ENCODE measurements around the gene GPRC5B. TPM values are rescaled to one million over a fixed set of nuclear protein-coding genes. Genes with fewer than 3 reads are reported as not detected.

Gene GPRC5B
- total RNA-seq, 1 donor from 2014 or later: 0.46 TPM

DNA sequence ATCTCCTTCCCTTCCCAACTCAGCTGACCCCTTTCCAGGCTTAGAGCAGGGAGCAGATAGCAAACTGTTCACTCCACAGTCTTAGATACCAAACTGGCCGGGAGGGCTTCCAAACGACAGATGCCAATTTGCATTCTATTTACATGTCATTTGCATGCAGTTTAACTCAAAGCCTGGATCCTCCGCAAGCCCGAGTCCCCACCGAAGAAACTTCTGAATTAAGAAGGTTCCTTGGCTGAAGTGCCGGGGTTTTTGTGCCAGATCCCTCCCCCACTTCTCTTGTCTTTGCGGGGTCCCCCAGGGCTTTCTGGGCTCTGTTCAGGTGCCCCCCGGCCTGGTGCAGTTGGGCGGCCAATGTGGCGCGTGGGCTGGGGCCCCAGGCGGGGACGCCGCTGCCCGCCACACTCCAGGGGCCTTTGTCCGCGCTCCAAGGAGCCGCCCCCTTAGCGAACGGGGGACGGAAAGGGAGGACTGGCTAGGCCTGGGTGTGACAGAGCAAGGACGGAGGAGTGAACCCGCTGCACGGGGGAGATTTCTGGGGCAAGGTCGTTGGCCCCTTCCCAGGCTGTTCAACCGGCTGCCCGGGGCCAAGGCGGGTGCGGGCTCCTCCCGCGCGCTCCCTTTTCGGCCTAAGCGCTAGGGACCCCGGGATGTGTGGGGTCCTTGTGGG is 1.2 kb downstream of the GPRC5B start:
- peaks cover 19% of the 10 kb centered on the region for H3K4me1 Mint-ChIP-seq (ENCODE audit: unreplicated experiment)
- no peak for DNase-seq (ENCODE audit: extremely low spot score, unreplicated experiment)
- no peaks in the 10 kb centered on the region for H3K36me3 Mint-ChIP-seq (ENCODE audit: unreplicated experiment)
- peaks cover 27% of the 10 kb centered on the region for H3K27me3 Mint-ChIP-seq (ENCODE audit: unreplicated experiment)
- H3K4me3 Mint-ChIP-seq (ENCODE audit: unreplicated experiment): peak overlapping the region; percentile 65
- H3K9me3 Mint-ChIP-seq (ENCODE audit: unreplicated experiment): no peaks in the 10 kb centered on the region
- no peak for TF ChIP-seq CTCF (IDR thresholded peaks at IDR 0.05)
- H3K27ac Mint-ChIP-seq (ENCODE audit: unreplicated experiment): no peak overlapping the region

GRCh38 chr16:19882646-19883045 is 2.0 kb downstream of the GPRC5B start:
- no peaks in the 10 kb centered on the region for H3K9me3 Mint-ChIP-seq (ENCODE audit: unreplicated experiment)
- no peaks in the 10 kb centered on the region for H3K36me3 Mint-ChIP-seq (ENCODE audit: unreplicated experiment)
- no peak for TF ChIP-seq CTCF (IDR thresholded peaks at IDR 0.05)
- H3K27me3 Mint-ChIP-seq (ENCODE audit: unreplicated experiment): peaks cover 27% of the 10 kb centered on the region
- no peak overlapping the region for H3K27ac Mint-ChIP-seq (ENCODE audit: unreplicated experiment)
- peak overlapping the region; percentile 44 for H3K4me3 Mint-ChIP-seq (ENCODE audit: unreplicated experiment)
- no peak for DNase-seq (ENCODE audit: extremely low spot score, unreplicated experiment)
- H3K4me1 Mint-ChIP-seq (ENCODE audit: unreplicated experiment): peaks cover 19% of the 10 kb centered on the region

DNA sequence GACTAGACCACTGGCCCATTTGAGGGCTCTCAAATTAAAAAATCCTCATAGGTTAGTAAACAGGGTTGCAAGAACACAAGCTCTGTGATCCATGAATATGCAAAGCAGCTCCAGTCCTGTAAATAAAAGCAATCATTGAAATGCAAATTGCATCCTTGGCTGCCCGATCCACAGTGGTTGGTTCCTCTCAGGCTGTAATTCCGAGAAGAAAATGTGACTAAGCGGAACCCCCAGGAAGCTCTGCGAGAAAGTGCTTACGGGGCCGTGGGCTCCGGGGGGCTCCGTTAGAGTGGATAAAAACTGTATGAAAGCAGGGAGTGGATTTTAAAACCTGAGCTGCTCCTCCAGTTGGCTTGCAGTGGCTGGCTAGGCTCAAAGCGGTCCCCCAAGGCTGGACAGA is 2.5 kb downstream of the GPRC5B start:
- Mint-ChIP-seq H3K4me1 (ENCODE audit: unreplicated experiment) (peaks cover 19% of the 10 kb centered on the region), H3K36me3 (ENCODE audit: unreplicated experiment) (no peaks in the 10 kb centered on the region), H3K9me3 (ENCODE audit: unreplicated experiment) (no peaks in the 10 kb centered on the region), H3K27ac (ENCODE audit: unreplicated experiment) (no peak overlapping the region), H3K4me3 (ENCODE audit: unreplicated experiment) (no peak overlapping the region), H3K27me3 (ENCODE audit: unreplicated experiment) (peaks cover 27% of the 10 kb centered on the region)
- no peak for TF ChIP-seq CTCF (IDR thresholded peaks at IDR 0.05)
- DNase-seq (ENCODE audit: extremely low spot score, unreplicated experiment): no peak

GRCh38 chr16:19881783-19882182 is 2.9 kb downstream of the GPRC5B start:
- Mint-ChIP-seq H3K27me3 (ENCODE audit: unreplicated experiment) (peaks cover 27% of the 10 kb centered on the region), H3K9me3 (ENCODE audit: unreplicated experiment) (no peaks in the 10 kb centered on the region), H3K36me3 (ENCODE audit: unreplicated experiment) (no peaks in the 10 kb centered on the region), H3K4me1 (ENCODE audit: unreplicated experiment) (peaks cover 19% of the 10 kb centered on the region), H3K4me3 (ENCODE audit: unreplicated experiment) (no peak overlapping the region), H3K27ac (ENCODE audit: unreplicated experiment) (no peak overlapping the region)
- DNase-seq (ENCODE audit: extremely low spot score, unreplicated experiment): no peak
- no peak for TF ChIP-seq CTCF (IDR thresholded peaks at IDR 0.05)

GRCh38 chr16:19881028-19881427 is 3.6 kb downstream of the GPRC5B start:
- H3K36me3 Mint-ChIP-seq (ENCODE audit: unreplicated experiment): no peaks in the 10 kb centered on the region
- H3K27ac Mint-ChIP-seq (ENCODE audit: unreplicated experiment): no peak overlapping the region

More at GRCh38 chr16:19881028-19881427, 3.6 kb downstream of the GPRC5B start:
- Mint-ChIP-seq H3K27me3 (ENCODE audit: unreplicated experiment) (peaks cover 27% of the 10 kb centered on the region), H3K9me3 (ENCODE audit: unreplicated experiment) (no peaks in the 10 kb centered on the region), H3K4me3 (ENCODE audit: unreplicated experiment) (no peak overlapping the region), H3K4me1 (ENCODE audit: unreplicated experiment) (peaks cover 14% of the 10 kb centered on the region)
- DNase-seq (ENCODE audit: extremely low spot score, unreplicated experiment): no peak
- TF ChIP-seq CTCF (IDR thresholded peaks at IDR 0.05): no peak
